Activated naive CD8-positive, alpha-beta T cell treated with anti-CD3 and anti-CD28 coated beads, Interleukin-2, amount 50 U/mL, for 24 hours (primary cell): ENCODE results near the gene TNPO1.
"Not testable (repeated sequence)": the region's sequence is repeated elsewhere in the genome, so short reads cannot be mapped to it uniquely, and the experiment has no call there.

Source experiments
- ATAC-seq: fragments of 150-1000 bp; cut with Tn5 transposase; one replicate; pipeline ENCODE4 v1.10.0; 2021
- DNase-seq: peaks from one replicate; pipeline ENCODE4 v3.0.0; 2021
- H3K27ac Mint-ChIP-seq: one replicate; pipeline ENCODE4 v1.8.0; 2021; ENCODE audit warnings: mild to moderate bottlenecking, mixed read lengths
- H3K27me3 Mint-ChIP-seq: one replicate; pipeline ENCODE4 v1.8.0; 2021; ENCODE audit warnings: mixed read lengths
- H3K36me3 Mint-ChIP-seq: one replicate; pipeline ENCODE4 v1.8.0; 2021; ENCODE audit warnings: low read depth, mixed read lengths
- H3K4me1 Mint-ChIP-seq: one replicate; pipeline ENCODE4 v1.8.0; 2021; ENCODE audit warnings: mixed read lengths
- H3K4me3 Mint-ChIP-seq: one replicate; pipeline ENCODE4 v1.8.0; 2021; ENCODE audit warnings: mild to moderate bottlenecking, moderate library complexity, mixed read lengths
- H3K9me3 Mint-ChIP-seq: one replicate; pipeline ENCODE4 v1.8.0; 2021; ENCODE audit warnings: mixed read lengths

Gene TNPO1

GRCh38 chr5:72908664-72909063 is 92.2 kb downstream of the TNPO1 start:
- DNase-seq (no peak), ATAC-seq (no peak)
- no peak overlapping the region for H3K27ac Mint-ChIP-seq
- H3K9me3 Mint-ChIP-seq = no peaks in the 10 kb centered on the region
- H3K27me3 Mint-ChIP-seq = no peaks in the 10 kb centered on the region
- no peak overlapping the region for H3K4me3 Mint-ChIP-seq
- H3K4me1 Mint-ChIP-seq = no peaks in the 10 kb centered on the region
- H3K36me3 Mint-ChIP-seq = peaks cover 47% of the 10 kb centered on the region

GRCh38 chr5:72917371-72917776 is 100.9 kb downstream of the TNPO1 start:
- H3K4me3 Mint-ChIP-seq = no peak overlapping the region
- no peak for ATAC-seq
- H3K27me3 Mint-ChIP-seq = no peaks in the 10 kb centered on the region
- H3K36me3 Mint-ChIP-seq = peaks cover 5% of the 10 kb centered on the region
- H3K9me3 Mint-ChIP-seq = no peaks in the 10 kb centered on the region
- H3K27ac Mint-ChIP-seq = no peak overlapping the region
- no peak for DNase-seq
- H3K4me1 Mint-ChIP-seq = no peaks in the 10 kb centered on the region

- Mint-ChIP-seq H3K4me3 (no peak overlapping the region), H3K9me3 (no peaks in the 10 kb centered on the region), H3K36me3 (no peaks in the 10 kb centered on the region), H3K4me1 (no peaks in the 10 kb centered on the region), H3K27ac (no peak overlapping the region), H3K27me3 (no peaks in the 10 kb centered on the region)
- DNase-seq = no peak
- no peak for ATAC-seq
Observed at GRCh38 chr5:72920690-72921502, 104.4 kb downstream of the TNPO1 start.

GRCh38 chr5:72921886-72922285 is 105.4 kb downstream of the TNPO1 start:
- Mint-ChIP-seq H3K9me3 (no peaks in the 10 kb centered on the region), H3K36me3 (no peaks in the 10 kb centered on the region), H3K4me1 (no peaks in the 10 kb centered on the region), H3K27ac (no peak overlapping the region), H3K4me3 (no peak overlapping the region), H3K27me3 (no peaks in the 10 kb centered on the region)
- DNase-seq (no peak), ATAC-seq (no peak)

GRCh38 chr5:72922422-72922821 is 106.0 kb downstream of the TNPO1 start:
- no peak overlapping the region for H3K4me3 Mint-ChIP-seq
- H3K27ac Mint-ChIP-seq = no peak overlapping the region
- ATAC-seq (no peak), DNase-seq (no peak)
- H3K9me3 Mint-ChIP-seq = no peaks in the 10 kb centered on the region
- no peaks in the 10 kb centered on the region for H3K36me3 Mint-ChIP-seq
- H3K27me3 Mint-ChIP-seq = no peaks in the 10 kb centered on the region
- H3K4me1 Mint-ChIP-seq = no peaks in the 10 kb centered on the region

- Mint-ChIP-seq H3K9me3 (no peaks in the 10 kb centered on the region), H3K4me3 (no peak overlapping the region), H3K4me1 (no peaks in the 10 kb centered on the region), H3K27me3 (peaks cover 4% of the 10 kb centered on the region), H3K27ac (no peak overlapping the region), H3K36me3 (no peaks in the 10 kb centered on the region)
- ATAC-seq (no peak), DNase-seq (no peak)
Observed at GRCh38 chr5:72925336-72926010, 109.0 kb downstream of the TNPO1 start.

- ATAC-seq, H3K4me3 Mint-ChIP-seq, DNase-seq, H3K36me3 Mint-ChIP-seq, H3K9me3 Mint-ChIP-seq, H3K27ac Mint-ChIP-seq, H3K4me1 Mint-ChIP-seq: not testable (repeated sequence)
- H3K27me3 Mint-ChIP-seq = peaks cover 22% of the 10 kb centered on the region
Observed at GRCh38 chr5:72932686-72933085, 116.2 kb downstream of the TNPO1 start.

GRCh38 chr5:72934953-72935725 is 118.7 kb downstream of the TNPO1 start:
- peaks cover 34% of the 10 kb centered on the region for H3K27me3 Mint-ChIP-seq
- H3K9me3 Mint-ChIP-seq, H3K4me1 Mint-ChIP-seq, H3K36me3 Mint-ChIP-seq, H3K27ac Mint-ChIP-seq, ATAC-seq, DNase-seq, H3K4me3 Mint-ChIP-seq: not testable (repeated sequence)

- H3K27me3 Mint-ChIP-seq = peaks cover 38% of the 10 kb centered on the region
- no peak overlapping the region for H3K4me3 Mint-ChIP-seq
- no peak overlapping the region for H3K27ac Mint-ChIP-seq
- no peaks in the 10 kb centered on the region for H3K36me3 Mint-ChIP-seq
- DNase-seq (no peak), ATAC-seq (no peak)
- no peaks in the 10 kb centered on the region for H3K4me1 Mint-ChIP-seq
- H3K9me3 Mint-ChIP-seq = no peaks in the 10 kb centered on the region
Observed at GRCh38 chr5:72936893-72937292, 120.4 kb downstream of the TNPO1 start.

GRCh38 chr5:72937517-72938061 is 121.1 kb downstream of the TNPO1 start:
- no peak overlapping the region for H3K4me3 Mint-ChIP-seq
- H3K27ac Mint-ChIP-seq = no peak overlapping the region
- ATAC-seq (no peak), DNase-seq (no peak)
- no peaks in the 10 kb centered on the region for H3K4me1 Mint-ChIP-seq
- H3K36me3 Mint-ChIP-seq = no peaks in the 10 kb centered on the region
- H3K27me3 Mint-ChIP-seq = peaks cover 38% of the 10 kb centered on the region
- H3K9me3 Mint-ChIP-seq = no peaks in the 10 kb centered on the region

GRCh38 chr5:72938206-72938605 is 121.7 kb downstream of the TNPO1 start:
- Mint-ChIP-seq H3K36me3 (no peaks in the 10 kb centered on the region), H3K27ac (no peak overlapping the region), H3K4me1 (no peaks in the 10 kb centered on the region), H3K4me3 (no peak overlapping the region), H3K27me3 (peaks cover 36% of the 10 kb centered on the region), H3K9me3 (no peaks in the 10 kb centered on the region)
- ATAC-seq (no peak), DNase-seq (no peak)

GRCh38 chr5:72940082-72940481 is 123.6 kb downstream of the TNPO1 start:
- Mint-ChIP-seq H3K9me3 (no peaks in the 10 kb centered on the region), H3K4me3 (no peak overlapping the region), H3K27ac (no peak overlapping the region), H3K4me1 (no peaks in the 10 kb centered on the region), H3K36me3 (no peaks in the 10 kb centered on the region), H3K27me3 (peaks cover 32% of the 10 kb centered on the region)
- DNase-seq (no peak), ATAC-seq (no peak)

- DNase-seq (no peak), ATAC-seq (no peak)
- Mint-ChIP-seq H3K27me3 (peaks cover 37% of the 10 kb centered on the region), H3K4me3 (no peak overlapping the region), H3K9me3 (no peaks in the 10 kb centered on the region), H3K36me3 (no peaks in the 10 kb centered on the region), H3K27ac (no peak overlapping the region), H3K4me1 (no peaks in the 10 kb centered on the region)
Observed at GRCh38 chr5:72943307-72943706, 126.8 kb downstream of the TNPO1 start.

- no peaks in the 10 kb centered on the region for H3K9me3 Mint-ChIP-seq
- H3K4me1 Mint-ChIP-seq = no peaks in the 10 kb centered on the region
- H3K4me3 Mint-ChIP-seq = no peak overlapping the region
- DNase-seq (no peak), ATAC-seq (no peak)
- no peaks in the 10 kb centered on the region for H3K36me3 Mint-ChIP-seq
- peaks cover 31% of the 10 kb centered on the region for H3K27me3 Mint-ChIP-seq
- H3K27ac Mint-ChIP-seq = no peak overlapping the region
Observed at GRCh38 chr5:72947498-72947897, 131.0 kb downstream of the TNPO1 start.
